Colonic mucosa (tissue), 4 donors: ENCODE results near the gene TGFBR3. TPM values are rescaled to one million over a fixed set of nuclear protein-coding genes. Genes with fewer than 3 reads are reported as not detected.

Source experiments
- DNase-seq: peaks from one replicate; pipeline ENCODE4 v3.0.0-alpha.2; 2020
- H3K27ac ChIP-seq: fragments of 200-600 bp; one replicate; pipeline ENCODE4 v1.8.0; 2021
- H3K27me3 ChIP-seq: fragments of 200-600 bp; one replicate; pipeline ENCODE4 v1.8.0; 2021
- H3K36me3 ChIP-seq: fragments of 200-600 bp; one replicate; pipeline ENCODE4 v1.8.0; 2021
- H3K4me1 ChIP-seq: fragments of 200-600 bp; one replicate; pipeline ENCODE4 v1.8.0; 2021; ENCODE audit warnings: mild to moderate bottlenecking
- H3K4me3 ChIP-seq: fragments of 200-600 bp; one replicate; pipeline ENCODE4 v1.8.0; 2021
- H3K9ac ChIP-seq, 2 donors: one replicate each; pipeline ENCODE4 v1.7.0; 2013; ENCODE audit warnings: control low read depth in 2 of 2, low read depth in 2 of 2, low read length in 2 of 2
- H3K9me3 ChIP-seq: fragments of 200-600 bp; one replicate; pipeline ENCODE4 v1.8.0; 2021
- CTCF ChIP-seq: fragments of 200-600 bp; IDR thresholded peaks from one replicate; pipeline ENCODE4 v1.8.0; 2022; ENCODE audit warnings: antibody characterized with exemption, mild to moderate bottlenecking
- intact Hi-C: fragments of 100-400 bp; cut with DNase I; formaldehyde crosslinking; loops from one replicate; pipeline ENCODE4 v1.14.1; 2022
- total RNA-seq, 2 donors: library from RNA; stranded (reverse); fragmentation: NEBNext Ultra II Directional in 1 of 2; extraction: Animal tissue kit (Norgen Biotek cat#: 25700) in 1 of 2; gene quantifications; one replicate each; pipeline ENCODE4 v1.2.1, GENCODE V29; 2021
- donor health status: healthy.
- donor health status: DM: no; HTN: no; CAD: no.
- donor health status: DM: no; HTN: no; CAD: no.

The TGFBR3 gene
- total RNA-seq, 2 donors from 2014 or later = 8.4 to 16.0 TPM

GRCh38 chr1:91640877-91641526, 244.9 kb downstream of the TGFBR3 start:
- Histone ChIP-seq H3K27ac (no peak overlapping the region), H3K36me3 (no peaks in the 10 kb centered on the region), H3K9ac (no peak overlapping the region), H3K4me1 (no peaks in the 10 kb centered on the region), H3K4me3 (no peak overlapping the region), H3K9me3 (no peaks in the 10 kb centered on the region), H3K27me3 (no peaks in the 10 kb centered on the region)
- intact Hi-C loops = no loop called here
- no peak for TF ChIP-seq CTCF
- DNase-seq = no peak

- Histone ChIP-seq H3K27ac (no peak overlapping the region), H3K36me3 (no peaks in the 10 kb centered on the region), H3K9me3 (no peaks in the 10 kb centered on the region), H3K4me1 (no peaks in the 10 kb centered on the region), H3K9ac (no peak overlapping the region), H3K27me3 (no peaks in the 10 kb centered on the region), H3K4me3 (no peak overlapping the region)
- no peak for DNase-seq
- intact Hi-C loops = no loop called here
- no peak for TF ChIP-seq CTCF
Observed at GRCh38 chr1:91637539-91637994, 248.4 kb downstream of the TGFBR3 start.

- Histone ChIP-seq H3K27me3 (no peaks in the 10 kb centered on the region), H3K9ac (no peak overlapping the region), H3K27ac (no peak overlapping the region), H3K36me3 (no peaks in the 10 kb centered on the region), H3K9me3 (no peaks in the 10 kb centered on the region), H3K4me1 (no peaks in the 10 kb centered on the region), H3K4me3 (no peak overlapping the region)
- no peak for TF ChIP-seq CTCF
- intact Hi-C loops = no loop called here
- no peak for DNase-seq
Observed at GRCh38 chr1:91635763-91636162, 250.2 kb downstream of the TGFBR3 start.

GRCh38 chr1:91633438-91633837, 252.5 kb downstream of the TGFBR3 start:
- no peaks in the 10 kb centered on the region for H3K4me1 ChIP-seq
- no peaks in the 10 kb centered on the region for H3K9me3 ChIP-seq
- H3K9ac ChIP-seq = no peak overlapping the region
- no peak overlapping the region for H3K27ac ChIP-seq
- no peak for TF ChIP-seq CTCF
- no peaks in the 10 kb centered on the region for H3K36me3 ChIP-seq
- intact Hi-C loops = no loop called here
- no peak for DNase-seq
- H3K27me3 ChIP-seq = no peaks in the 10 kb centered on the region
- no peak overlapping the region for H3K4me3 ChIP-seq

- Histone ChIP-seq H3K27me3 (no peaks in the 10 kb centered on the region), H3K36me3 (no peaks in the 10 kb centered on the region), H3K27ac (no peak overlapping the region), H3K9ac (no peak overlapping the region), H3K4me1 (no peaks in the 10 kb centered on the region), H3K9me3 (no peaks in the 10 kb centered on the region), H3K4me3 (no peak overlapping the region)
- intact Hi-C loops = no loop called here
- no peak for DNase-seq
- no peak for TF ChIP-seq CTCF
Observed at GRCh38 chr1:91631718-91632330, 254.1 kb downstream of the TGFBR3 start.
